HepG2 (cell line): ENCODE measurements around the gene COPS9. TPM values are rescaled to one million over a fixed set of nuclear protein-coding genes. Genes with fewer than 3 reads are reported as not detected.
A peak's percentile ranks its signal among the peaks of the same experiment; 100 is the strongest.

Experiments
- ARNTL ChIP-seq: sonication (generic); formaldehyde crosslinking; IDR thresholded peaks from 2 replicates; pipeline ENCODE4 v1.4.0; 2020; ENCODE audit warnings: mild to moderate bottlenecking, missing genetic modification reagents
- CEBPB ChIP-seq: IDR thresholded peaks from 2 replicates; pipeline ENCODE4 v1.6.1; 2011; ENCODE audit warnings: low read depth, low read length, improper control_type of control experiment, borderline replicate concordance
- HDAC1 ChIP-seq: sonication (generic); formaldehyde crosslinking; IDR thresholded peaks from 2 replicates; pipeline ENCODE4 v1.5.1; 2020; ENCODE audit warnings: mild to moderate bottlenecking, missing genetic modification reagents
- HOXA3 ChIP-seq: sonication (generic); formaldehyde crosslinking; IDR thresholded peaks from 2 replicates; pipeline ENCODE4 v1.5.0; 2020; ENCODE audit warnings: missing genetic modification reagents
- KLF9 ChIP-seq: IDR thresholded peaks from 2 replicates; pipeline ENCODE4 v1.6.1; 2016; ENCODE audit warnings: low read depth
- MED8 ChIP-seq: sonication (generic); formaldehyde crosslinking; IDR thresholded peaks from 2 replicates; pipeline ENCODE4 v1.8.1; 2023; ENCODE audit warnings: mild to moderate bottlenecking, missing genetic modification reagents; ENCODE audit not compliant: insufficient replicate concordance
- NCOA2 ChIP-seq: sonication (generic); formaldehyde crosslinking; IDR thresholded peaks from 2 replicates; pipeline ENCODE4 v1.8.0; 2022; ENCODE audit warnings: inconsistent platforms
- NFE2L1 ChIP-seq: sonication (generic); formaldehyde crosslinking; IDR thresholded peaks from 2 replicates; pipeline ENCODE4 v1.4.0; 2020; ENCODE audit warnings: missing genetic modification reagents, mild to moderate bottlenecking, borderline replicate concordance
- NR3C1 ChIP-seq: sonication (generic); formaldehyde crosslinking; IDR thresholded peaks from 2 replicates; pipeline ENCODE4 v1.4.0; 2020; ENCODE audit warnings: missing genetic modification reagents
- TBX2 ChIP-seq: sonication (generic); formaldehyde crosslinking; IDR thresholded peaks from 2 replicates; pipeline ENCODE4 v1.5.0; 2020; ENCODE audit warnings: missing genetic modification reagents, mild to moderate bottlenecking, borderline replicate concordance
- ZFP62 ChIP-seq: sonication (generic); formaldehyde crosslinking; IDR thresholded peaks from 2 replicates; pipeline ENCODE4 v1.4.0; 2020; ENCODE audit warnings: missing genetic modification reagents
- ZNF136 ChIP-seq: sonication (generic); formaldehyde crosslinking; IDR thresholded peaks from 2 replicates; pipeline ENCODE4 v1.8.1; 2022; ENCODE audit warnings: low read depth, mild to moderate bottlenecking, moderate library complexity, missing genetic modification reagents
- ZNF207 ChIP-seq: fragments of 450-650 bp; IDR thresholded peaks from 2 replicates; pipeline ENCODE4 v1.6.1; 2016; ENCODE audit warnings: antibody characterized with exemption, borderline replicate concordance
- ZNF776 ChIP-seq: sonication (generic); formaldehyde crosslinking; IDR thresholded peaks from 2 replicates; pipeline ENCODE4 v1.4.0; 2020; ENCODE audit warnings: mild to moderate bottlenecking, missing genetic modification reagents
- ZSCAN25 ChIP-seq: sonication (generic); formaldehyde crosslinking; IDR thresholded peaks from 2 replicates; pipeline ENCODE4 v1.8.0; 2022; ENCODE audit warnings: mild to moderate bottlenecking, missing genetic modification reagents
- polyA plus RNA-seq, 8 experiments: library from polyadenylated mRNA; depleted of rRNA in 3 of 8; stranded (reverse) in 7 of 8; unstranded in 1 of 8; fragments of >200 nt; fragmentation: Illumina TruSeq in 4 of 8; extraction: Trizol in 4 of 8; gene quantifications; 2 replicates each; pipeline versions ENCODE4 v1.2.1 to v1.2.3, GENCODE V29; 2011 to 2016; ENCODE audit warnings: low read depth in 4 of 8, missing spikeins in 1 of 8, mixed read lengths in 1 of 8; ENCODE audit not compliant: insufficient read depth in 1 of 8
- total RNA-seq, 5 experiments: library from RNA; depleted of rRNA; stranded (reverse); fragments of >200 nt; fragmentation: Illumina TruSeq; extraction: Trizol; gene quantifications; 2 replicates each; pipeline ENCODE4 v1.2.3, GENCODE V29; 2016; ENCODE audit warnings: low read depth in 1 of 5
- TF ChIP-seq, protein P1 (sequence below): sonication (generic); formaldehyde crosslinking; IDR thresholded peaks from 2 replicates; pipeline ENCODE4 v1.4.0; 2020; ENCODE audit warnings: missing genetic modification reagents
- TF ChIP-seq, protein P2 (sequence below): sonication (generic); formaldehyde crosslinking; IDR thresholded peaks from 2 replicates; pipeline ENCODE4 v1.4.0; 2020; ENCODE audit warnings: missing genetic modification reagents
- TF ChIP-seq, protein P3 (sequence below): sonication (generic); formaldehyde crosslinking; IDR thresholded peaks from 2 replicates; pipeline ENCODE4 v1.4.0; 2020; ENCODE audit warnings: low read depth, missing genetic modification reagents
- TF ChIP-seq, protein P4 (sequence below): sonication (generic); formaldehyde crosslinking; IDR thresholded peaks from 2 replicates; pipeline ENCODE4 v1.4.0; 2020; ENCODE audit warnings: missing genetic modification reagents; ENCODE audit errors: not compliant biosample characterization

The COPS9 gene
- total and polyA plus RNA-seq, 2 of the 13 experiments (the other 11 are each of a cell fraction or from before 2014, with no cell fraction given) = 180 to 247 TPM

DNA sequence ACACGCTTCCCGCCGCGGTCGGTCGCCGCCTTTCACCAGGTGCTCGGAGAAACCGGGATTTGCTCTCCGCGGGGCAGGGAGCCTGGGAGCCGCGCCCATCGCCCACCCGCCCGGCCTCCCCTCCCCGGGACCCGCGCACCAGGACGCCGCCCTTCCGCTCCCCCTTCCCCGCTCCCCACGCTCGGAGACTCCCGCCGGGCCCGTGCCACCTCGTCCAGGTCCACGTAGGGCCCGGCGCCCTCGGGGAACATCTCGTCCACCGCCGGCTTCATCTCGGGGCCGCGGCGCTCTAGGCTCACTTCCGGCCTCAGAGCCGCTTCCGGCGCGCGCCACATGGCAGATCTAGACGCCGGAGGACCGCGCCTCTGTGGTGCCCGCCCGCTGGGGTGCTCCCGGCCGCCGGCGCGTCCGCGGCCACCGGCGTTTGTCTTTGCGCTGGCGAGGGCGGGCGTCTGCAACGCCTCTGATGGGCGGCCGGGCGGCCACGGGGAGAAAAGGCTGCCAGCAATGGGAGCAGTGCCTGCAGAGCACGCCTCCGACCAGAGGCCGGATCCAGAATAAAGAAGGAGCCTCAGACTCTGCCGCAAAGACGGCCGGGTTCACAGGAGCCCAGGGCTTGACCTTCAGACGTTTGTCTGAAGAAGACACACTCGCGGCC lies at the start of gene COPS9 (continued):
- TF ChIP-seq ARNTL (CRISPR knock-in tag) = peak; percentile 56; the same call in 1 of the 2 replicates
- peak; percentile 94 for TF ChIP-seq HDAC1
- TF ChIP-seq NCOA2 (CRISPR knock-in tag) = peak; percentile 21; the same call in 1 of the 2 replicates
- TF ChIP-seq, protein P1, sequence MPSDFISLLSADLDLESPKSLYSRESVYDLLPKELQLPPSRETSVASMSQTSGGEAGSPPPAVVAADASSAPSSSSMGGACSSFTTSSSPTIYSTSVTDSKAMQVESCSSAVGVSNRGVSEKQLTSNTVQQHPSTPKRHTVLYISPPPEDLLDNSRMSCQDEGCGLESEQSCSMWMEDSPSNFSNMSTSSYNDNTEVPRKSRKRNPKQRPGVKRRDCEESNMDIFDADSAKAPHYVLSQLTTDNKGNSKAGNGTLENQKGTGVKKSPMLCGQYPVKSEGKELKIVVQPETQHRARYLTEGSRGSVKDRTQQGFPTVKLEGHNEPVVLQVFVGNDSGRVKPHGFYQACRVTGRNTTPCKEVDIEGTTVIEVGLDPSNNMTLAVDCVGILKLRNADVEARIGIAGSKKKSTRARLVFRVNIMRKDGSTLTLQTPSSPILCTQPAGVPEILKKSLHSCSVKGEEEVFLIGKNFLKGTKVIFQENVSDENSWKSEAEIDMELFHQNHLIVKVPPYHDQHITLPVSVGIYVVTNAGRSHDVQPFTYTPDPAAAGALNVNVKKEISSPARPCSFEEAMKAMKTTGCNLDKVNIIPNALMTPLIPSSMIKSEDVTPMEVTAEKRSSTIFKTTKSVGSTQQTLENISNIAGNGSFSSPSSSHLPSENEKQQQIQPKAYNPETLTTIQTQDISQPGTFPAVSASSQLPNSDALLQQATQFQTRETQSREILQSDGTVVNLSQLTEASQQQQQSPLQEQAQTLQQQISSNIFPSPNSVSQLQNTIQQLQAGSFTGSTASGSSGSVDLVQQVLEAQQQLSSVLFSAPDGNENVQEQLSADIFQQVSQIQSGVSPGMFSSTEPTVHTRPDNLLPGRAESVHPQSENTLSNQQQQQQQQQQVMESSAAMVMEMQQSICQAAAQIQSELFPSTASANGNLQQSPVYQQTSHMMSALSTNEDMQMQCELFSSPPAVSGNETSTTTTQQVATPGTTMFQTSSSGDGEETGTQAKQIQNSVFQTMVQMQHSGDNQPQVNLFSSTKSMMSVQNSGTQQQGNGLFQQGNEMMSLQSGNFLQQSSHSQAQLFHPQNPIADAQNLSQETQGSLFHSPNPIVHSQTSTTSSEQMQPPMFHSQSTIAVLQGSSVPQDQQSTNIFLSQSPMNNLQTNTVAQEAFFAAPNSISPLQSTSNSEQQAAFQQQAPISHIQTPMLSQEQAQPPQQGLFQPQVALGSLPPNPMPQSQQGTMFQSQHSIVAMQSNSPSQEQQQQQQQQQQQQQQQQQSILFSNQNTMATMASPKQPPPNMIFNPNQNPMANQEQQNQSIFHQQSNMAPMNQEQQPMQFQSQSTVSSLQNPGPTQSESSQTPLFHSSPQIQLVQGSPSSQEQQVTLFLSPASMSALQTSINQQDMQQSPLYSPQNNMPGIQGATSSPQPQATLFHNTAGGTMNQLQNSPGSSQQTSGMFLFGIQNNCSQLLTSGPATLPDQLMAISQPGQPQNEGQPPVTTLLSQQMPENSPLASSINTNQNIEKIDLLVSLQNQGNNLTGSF (CRISPR knock-in tag) = peak; percentile 54; the same call in 1 of the 2 replicates
- TF ChIP-seq ZNF207 = no peak
- peak; percentile 72 for TF ChIP-seq MED8
- TF ChIP-seq ZSCAN25 = peak; percentile 77
- no peak for TF ChIP-seq NFE2L1
- TF ChIP-seq, protein P2, sequence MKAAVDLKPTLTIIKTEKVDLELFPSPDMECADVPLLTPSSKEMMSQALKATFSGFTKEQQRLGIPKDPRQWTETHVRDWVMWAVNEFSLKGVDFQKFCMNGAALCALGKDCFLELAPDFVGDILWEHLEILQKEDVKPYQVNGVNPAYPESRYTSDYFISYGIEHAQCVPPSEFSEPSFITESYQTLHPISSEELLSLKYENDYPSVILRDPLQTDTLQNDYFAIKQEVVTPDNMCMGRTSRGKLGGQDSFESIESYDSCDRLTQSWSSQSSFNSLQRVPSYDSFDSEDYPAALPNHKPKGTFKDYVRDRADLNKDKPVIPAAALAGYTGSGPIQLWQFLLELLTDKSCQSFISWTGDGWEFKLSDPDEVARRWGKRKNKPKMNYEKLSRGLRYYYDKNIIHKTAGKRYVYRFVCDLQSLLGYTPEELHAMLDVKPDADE (CRISPR knock-in tag) = no peak
- TF ChIP-seq ZNF776 = peak; percentile 99
- peak; percentile 83 for TF ChIP-seq HOXA3 (CRISPR knock-in tag)
- peak; percentile 28; the same call in 1 of the 2 replicates for TF ChIP-seq KLF9 (CRISPR knock-in tag)
- TF ChIP-seq ZNF136 (CRISPR knock-in tag) = 0 out of 2 replicates have a peak, but pooled peaks have one; percentile 61
- no peak for TF ChIP-seq NR3C1 (CRISPR knock-in tag)
- TF ChIP-seq ZFP62 (CRISPR knock-in tag) = no peak
- TF ChIP-seq CEBPB = no peak
- TF ChIP-seq, protein P3, sequence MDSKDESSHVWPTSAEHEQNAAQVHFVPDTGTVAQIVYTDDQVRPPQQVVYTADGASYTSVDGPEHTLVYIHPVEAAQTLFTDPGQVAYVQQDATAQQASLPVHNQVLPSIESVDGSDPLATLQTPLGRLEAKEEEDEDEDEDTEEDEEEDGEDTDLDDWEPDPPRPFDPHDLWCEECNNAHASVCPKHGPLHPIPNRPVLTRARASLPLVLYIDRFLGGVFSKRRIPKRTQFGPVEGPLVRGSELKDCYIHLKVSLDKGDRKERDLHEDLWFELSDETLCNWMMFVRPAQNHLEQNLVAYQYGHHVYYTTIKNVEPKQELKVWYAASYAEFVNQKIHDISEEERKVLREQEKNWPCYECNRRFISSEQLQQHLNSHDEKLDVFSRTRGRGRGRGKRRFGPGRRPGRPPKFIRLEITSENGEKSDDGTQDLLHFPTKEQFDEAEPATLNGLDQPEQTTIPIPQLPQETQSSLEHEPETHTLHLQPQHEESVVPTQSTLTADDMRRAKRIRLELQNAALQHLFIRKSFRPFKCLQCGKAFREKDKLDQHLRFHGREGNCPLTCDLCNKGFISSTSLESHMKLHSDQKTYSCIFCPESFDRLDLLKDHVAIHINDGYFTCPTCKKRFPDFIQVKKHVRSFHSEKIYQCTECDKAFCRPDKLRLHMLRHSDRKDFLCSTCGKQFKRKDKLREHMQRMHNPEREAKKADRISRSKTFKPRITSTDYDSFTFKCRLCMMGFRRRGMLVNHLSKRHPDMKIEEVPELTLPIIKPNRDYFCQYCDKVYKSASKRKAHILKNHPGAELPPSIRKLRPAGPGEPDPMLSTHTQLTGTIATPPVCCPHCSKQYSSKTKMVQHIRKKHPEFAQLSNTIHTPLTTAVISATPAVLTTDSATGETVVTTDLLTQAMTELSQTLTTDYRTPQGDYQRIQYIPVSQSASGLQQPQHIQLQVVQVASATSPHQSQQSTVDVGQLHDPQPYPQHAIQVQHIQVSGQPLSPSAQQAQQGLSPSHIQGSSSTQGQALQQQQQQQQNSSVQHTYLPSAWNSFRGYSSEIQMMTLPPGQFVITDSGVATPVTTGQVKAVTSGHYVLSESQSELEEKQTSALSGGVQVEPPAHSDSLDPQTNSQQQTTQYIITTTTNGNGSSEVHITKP = no peak
- TF ChIP-seq, protein P4, sequence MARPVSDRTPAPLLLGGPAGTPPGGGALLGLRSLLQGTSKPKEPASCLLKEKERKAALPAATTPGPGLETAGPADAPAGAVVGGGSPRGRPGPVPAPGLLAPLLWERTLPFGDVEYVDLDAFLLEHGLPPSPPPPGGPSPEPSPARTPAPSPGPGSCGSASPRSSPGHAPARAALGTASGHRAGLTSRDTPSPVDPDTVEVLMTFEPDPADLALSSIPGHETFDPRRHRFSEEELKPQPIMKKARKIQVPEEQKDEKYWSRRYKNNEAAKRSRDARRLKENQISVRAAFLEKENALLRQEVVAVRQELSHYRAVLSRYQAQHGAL (CRISPR knock-in tag) = no peak
- peak; percentile 72; the same call in 1 of the 2 replicates for TF ChIP-seq TBX2
